HG03575 (cell line): ENCODE measurements around the gene AKAP11.

Experiments used
- ATAC-seq: cut with Tn5 transposase; IDR thresholded peaks from one replicate; pipeline ENCODE4 v1.9.1; 2021; ENCODE audit not compliant: unreplicated experiment, insufficient number of reproducible peaks, low FRiP score; ENCODE audit errors: extremely low read depth

Gene AKAP11

GRCh38 chr13:42324704-42325103 lies 52.8 kb downstream of the AKAP11 start:
- ATAC-seq, result no peak

- no peak for ATAC-seq
Measured at GRCh38 chr13:42327725-42328124, 55.8 kb downstream of the AKAP11 start.

- ATAC-seq, result no peak
Measured at GRCh38 chr13:42328672-42329071, 56.7 kb downstream of the AKAP11 start.

GRCh38 chr13:42329239-42329638 lies 57.3 kb downstream of the AKAP11 start:
- ATAC-seq, result no peak

GRCh38 chr13:42331009-42331408 lies 59.1 kb downstream of the AKAP11 start:
- no peak for ATAC-seq

GRCh38 chr13:42333613-42334328 lies 61.8 kb downstream of the AKAP11 start:
- ATAC-seq, result no peak

GRCh38 chr13:42334329-42334706 lies 62.4 kb downstream of the AKAP11 start:
- ATAC-seq, result no peak

- no peak for ATAC-seq
Measured at GRCh38 chr13:42337808-42338600, 66.1 kb downstream of the AKAP11 start.

GRCh38 chr13:42345367-42345766 lies 73.4 kb downstream of the AKAP11 start:
- no peak for ATAC-seq

GRCh38 chr13:42348576-42348975 lies 76.6 kb downstream of the AKAP11 start:
- ATAC-seq, result no peak

GRCh38 chr13:42350141-42350540 lies 78.2 kb downstream of the AKAP11 start:
- no peak for ATAC-seq

- ATAC-seq, result no peak
Measured at GRCh38 chr13:42354241-42355091, 82.5 kb downstream of the AKAP11 start.

- no peak for ATAC-seq
Measured at GRCh38 chr13:42355092-42355485, 83.1 kb downstream of the AKAP11 start.

- no peak for ATAC-seq
Measured at GRCh38 chr13:42355491-42356183, 83.7 kb downstream of the AKAP11 start.

GRCh38 chr13:42356184-42356575 lies 84.2 kb downstream of the AKAP11 start:
- no peak for ATAC-seq

- no peak for ATAC-seq
Measured at GRCh38 chr13:42360046-42360574, 88.2 kb downstream of the AKAP11 start.

- ATAC-seq, result no peak
Measured at GRCh38 chr13:42361701-42362100, 89.7 kb downstream of the AKAP11 start.

- ATAC-seq, result no peak
Measured at GRCh38 chr13:42363941-42364612, 92.1 kb downstream of the AKAP11 start.
